ENCODE results near the gene ARHGEF16. TPM values are rescaled to one million over a fixed set of nuclear protein-coding genes. Genes with fewer than 3 reads are reported as not detected.

ARHGEF16 gene
- total RNA-seq, 1 experiment from 2014 or later, result 17.2 TPM

DNA sequence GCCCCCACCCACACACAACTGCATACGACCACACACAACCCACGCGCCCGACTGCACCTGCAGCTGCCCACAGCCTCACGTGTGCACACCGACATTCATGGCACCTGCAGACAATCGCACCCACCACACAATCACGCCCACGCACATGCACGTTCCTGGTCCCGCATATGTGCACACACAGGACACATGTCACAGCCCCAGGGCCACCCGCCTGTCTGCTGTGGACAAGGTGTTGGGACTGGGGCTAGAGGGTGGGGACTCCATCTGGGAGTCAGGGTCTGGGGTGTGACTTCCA, 56.4 kb downstream of the ARHGEF16 start:
- peaks cover 3% of the 10 kb centered on the region; the same call in 1 of the 2 replicates for H3K36me3 Mint-ChIP-seq
- H3K4me3 Mint-ChIP-seq, result no peak overlapping the region
- no peaks in the 10 kb centered on the region for H3K27me3 Mint-ChIP-seq (ENCODE audit: low read depth)
- ChIA-PET CTCF (no interaction called here), POLR2A (no interaction called here)
- ATAC-seq (no peak), DNase-seq (ENCODE audit: low spot score) (no peak)
- H3K27ac Mint-ChIP-seq, result no peak overlapping the region
- H3K9me3 Mint-ChIP-seq, result no peaks in the 10 kb centered on the region
- no peaks in the 10 kb centered on the region for H3K4me1 Mint-ChIP-seq
- TF ChIP-seq ZNF121 (CRISPR knock-in tag; IDR thresholded peaks at IDR 0.05), result no peak
- TF ChIP-seq ZNF219 (CRISPR knock-in tag; IDR thresholded peaks at IDR 0.05; ENCODE audit: borderline replicate concordance), result no peak
- TF ChIP-seq, protein P1, sequence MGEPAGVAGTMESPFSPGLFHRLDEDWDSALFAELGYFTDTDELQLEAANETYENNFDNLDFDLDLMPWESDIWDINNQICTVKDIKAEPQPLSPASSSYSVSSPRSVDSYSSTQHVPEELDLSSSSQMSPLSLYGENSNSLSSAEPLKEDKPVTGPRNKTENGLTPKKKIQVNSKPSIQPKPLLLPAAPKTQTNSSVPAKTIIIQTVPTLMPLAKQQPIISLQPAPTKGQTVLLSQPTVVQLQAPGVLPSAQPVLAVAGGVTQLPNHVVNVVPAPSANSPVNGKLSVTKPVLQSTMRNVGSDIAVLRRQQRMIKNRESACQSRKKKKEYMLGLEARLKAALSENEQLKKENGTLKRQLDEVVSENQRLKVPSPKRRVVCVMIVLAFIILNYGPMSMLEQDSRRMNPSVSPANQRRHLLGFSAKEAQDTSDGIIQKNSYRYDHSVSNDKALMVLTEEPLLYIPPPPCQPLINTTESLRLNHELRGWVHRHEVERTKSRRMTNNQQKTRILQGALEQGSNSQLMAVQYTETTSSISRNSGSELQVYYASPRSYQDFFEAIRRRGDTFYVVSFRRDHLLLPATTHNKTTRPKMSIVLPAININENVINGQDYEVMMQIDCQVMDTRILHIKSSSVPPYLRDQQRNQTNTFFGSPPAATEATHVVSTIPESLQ (CRISPR knock-in tag; IDR thresholded peaks at IDR 0.05), result no peak
- TF ChIP-seq, protein P2, sequence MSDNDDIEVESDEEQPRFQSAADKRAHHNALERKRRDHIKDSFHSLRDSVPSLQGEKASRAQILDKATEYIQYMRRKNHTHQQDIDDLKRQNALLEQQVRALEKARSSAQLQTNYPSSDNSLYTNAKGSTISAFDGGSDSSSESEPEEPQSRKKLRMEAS (CRISPR knock-in tag; IDR thresholded peaks at IDR 0.05), result no peak
- TF ChIP-seq FOXK1 (CRISPR knock-in tag; IDR thresholded peaks at IDR 0.05), result no peak
- no peak for TF ChIP-seq CREM (CRISPR knock-in tag; IDR thresholded peaks at IDR 0.05)
- TF ChIP-seq NFE2L1 (CRISPR knock-in tag; IDR thresholded peaks at IDR 0.05), result no peak
- TF ChIP-seq ZNF263 (CRISPR knock-in tag; IDR thresholded peaks at IDR 0.05; ENCODE audit: low read depth), result no peak
- TF ChIP-seq GTF2I (CRISPR knock-in tag; conservative IDR thresholded peaks at IDR 0.05), result no peak
- no peak for TF ChIP-seq CREB1 (CRISPR knock-in tag; IDR thresholded peaks at IDR 0.05)
- TF ChIP-seq PRRX2 (CRISPR knock-in tag; IDR thresholded peaks at IDR 0.05), result no peak
- no peak for TF ChIP-seq MYBL2 (CRISPR knock-in tag; IDR thresholded peaks at IDR 0.05)
- no peak for TF ChIP-seq FOXP1 (CRISPR knock-in tag; IDR thresholded peaks at IDR 0.05; ENCODE audit: borderline replicate concordance)
- no peak for TF ChIP-seq ZNF671 (CRISPR knock-in tag; IDR thresholded peaks at IDR 0.05)
- TF ChIP-seq, protein P3, sequence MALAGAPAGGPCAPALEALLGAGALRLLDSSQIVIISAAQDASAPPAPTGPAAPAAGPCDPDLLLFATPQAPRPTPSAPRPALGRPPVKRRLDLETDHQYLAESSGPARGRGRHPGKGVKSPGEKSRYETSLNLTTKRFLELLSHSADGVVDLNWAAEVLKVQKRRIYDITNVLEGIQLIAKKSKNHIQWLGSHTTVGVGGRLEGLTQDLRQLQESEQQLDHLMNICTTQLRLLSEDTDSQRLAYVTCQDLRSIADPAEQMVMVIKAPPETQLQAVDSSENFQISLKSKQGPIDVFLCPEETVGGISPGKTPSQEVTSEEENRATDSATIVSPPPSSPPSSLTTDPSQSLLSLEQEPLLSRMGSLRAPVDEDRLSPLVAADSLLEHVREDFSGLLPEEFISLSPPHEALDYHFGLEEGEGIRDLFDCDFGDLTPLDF (CRISPR knock-in tag; IDR thresholded peaks at IDR 0.05), result no peak

DNA sequence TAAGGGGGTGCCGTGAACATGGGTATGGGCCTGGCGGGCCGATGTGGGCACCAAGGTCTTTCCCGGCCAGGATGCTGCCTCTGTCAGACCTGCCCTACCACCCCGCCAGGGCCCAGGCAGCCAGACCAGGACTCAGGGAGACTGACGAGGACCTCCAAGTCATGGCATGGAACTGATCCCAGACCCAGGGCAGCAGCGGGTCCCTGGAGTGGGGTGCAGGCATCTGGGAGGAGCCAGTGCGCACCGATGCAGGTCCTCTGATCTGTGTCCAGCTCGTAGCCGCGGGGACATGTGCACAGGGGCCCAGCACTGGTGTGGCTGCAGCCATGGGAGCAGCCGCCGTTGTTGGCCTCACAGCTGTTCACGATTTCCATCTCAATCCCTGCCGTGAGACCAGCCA, 56.8 kb downstream of the ARHGEF16 start:
- DNase-seq (ENCODE audit: low spot score), result no peak
- POLR2A ChIA-PET, result no interaction called here
- H3K9me3 Mint-ChIP-seq, result no peaks in the 10 kb centered on the region
- CTCF ChIA-PET, result no interaction called here
- no peak overlapping the region for H3K27ac Mint-ChIP-seq
- peaks cover 3% of the 10 kb centered on the region; the same call in 1 of the 2 replicates for H3K36me3 Mint-ChIP-seq
- H3K27me3 Mint-ChIP-seq (ENCODE audit: low read depth), result no peaks in the 10 kb centered on the region
- no peaks in the 10 kb centered on the region for H3K4me1 Mint-ChIP-seq
- no peak overlapping the region for H3K4me3 Mint-ChIP-seq
- no peak for TF ChIP-seq SMAD3 (CRISPR knock-in tag; IDR thresholded peaks at IDR 0.05; ENCODE audit: borderline replicate concordance)
- TF ChIP-seq ZNF671 (CRISPR knock-in tag; IDR thresholded peaks at IDR 0.05), result no peak
- TF ChIP-seq ETV6 (CRISPR knock-in tag; IDR thresholded peaks at IDR 0.05), result no peak
- TF ChIP-seq ZNF219 (CRISPR knock-in tag; IDR thresholded peaks at IDR 0.05; ENCODE audit: borderline replicate concordance), result no peak
- TF ChIP-seq, protein P4, sequence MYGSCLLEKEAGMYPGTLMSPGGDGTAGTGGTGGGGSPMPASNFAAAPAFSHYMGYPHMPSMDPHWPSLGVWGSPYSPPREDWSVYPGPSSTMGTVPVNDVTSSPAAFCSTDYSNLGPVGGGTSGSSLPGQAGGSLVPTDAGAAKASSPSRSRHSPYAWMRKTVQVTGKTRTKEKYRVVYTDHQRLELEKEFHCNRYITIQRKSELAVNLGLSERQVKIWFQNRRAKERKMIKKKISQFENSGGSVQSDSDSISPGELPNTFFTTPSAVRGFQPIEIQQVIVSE (CRISPR knock-in tag; IDR thresholded peaks at IDR 0.05; ENCODE audit: borderline replicate concordance), result no peak
- no peak for TF ChIP-seq FOXK1 (CRISPR knock-in tag; IDR thresholded peaks at IDR 0.05)
- TF ChIP-seq ELF4 (CRISPR knock-in tag; IDR thresholded peaks at IDR 0.05; ENCODE audit: low read depth), result no peak
- no peak for ATAC-seq

DNA sequence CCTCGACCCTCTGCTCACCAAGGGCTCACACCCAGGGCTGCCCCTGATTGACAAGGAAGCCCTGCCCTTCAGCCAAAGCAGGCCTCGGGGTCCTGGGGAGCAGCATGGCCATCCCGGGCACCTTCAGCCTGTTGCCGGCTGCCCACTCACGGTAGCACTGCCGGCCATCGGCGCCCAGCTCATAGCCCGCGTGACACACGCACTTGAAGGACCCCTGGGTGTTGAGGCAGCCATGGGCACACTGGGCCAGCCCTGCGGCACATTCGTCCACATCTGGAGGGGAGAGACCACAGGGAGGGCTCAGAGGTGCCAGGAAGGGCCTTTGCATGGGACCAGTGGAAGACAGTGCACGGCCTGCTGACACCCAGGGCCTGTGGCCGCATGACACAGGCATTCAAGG, 57.4 kb downstream of the ARHGEF16 start:
- Mint-ChIP-seq H3K9me3 (no peaks in the 10 kb centered on the region), H3K36me3 (peaks cover 3% of the 10 kb centered on the region; the same call in 1 of the 2 replicates), H3K27me3 (ENCODE audit: low read depth) (no peaks in the 10 kb centered on the region), H3K4me3 (no peak overlapping the region), H3K4me1 (no peaks in the 10 kb centered on the region), H3K27ac (no peak overlapping the region)
- no peak for TF ChIP-seq CREM (CRISPR knock-in tag; IDR thresholded peaks at IDR 0.05)
- TF ChIP-seq FOXP1 (CRISPR knock-in tag; IDR thresholded peaks at IDR 0.05; ENCODE audit: borderline replicate concordance), result no peak
- TF ChIP-seq ZNF138 (CRISPR knock-in tag; conservative IDR thresholded peaks at IDR 0.05), result no peak
- no peak for TF ChIP-seq RELA (CRISPR knock-in tag; IDR thresholded peaks at IDR 0.05; ENCODE audit: borderline replicate concordance)
- no peak for TF ChIP-seq ZNF416 (CRISPR knock-in tag; IDR thresholded peaks at IDR 0.05)
- no peak for TF ChIP-seq TEAD1 (CRISPR knock-in tag; IDR thresholded peaks at IDR 0.05)
- TF ChIP-seq, protein P5, sequence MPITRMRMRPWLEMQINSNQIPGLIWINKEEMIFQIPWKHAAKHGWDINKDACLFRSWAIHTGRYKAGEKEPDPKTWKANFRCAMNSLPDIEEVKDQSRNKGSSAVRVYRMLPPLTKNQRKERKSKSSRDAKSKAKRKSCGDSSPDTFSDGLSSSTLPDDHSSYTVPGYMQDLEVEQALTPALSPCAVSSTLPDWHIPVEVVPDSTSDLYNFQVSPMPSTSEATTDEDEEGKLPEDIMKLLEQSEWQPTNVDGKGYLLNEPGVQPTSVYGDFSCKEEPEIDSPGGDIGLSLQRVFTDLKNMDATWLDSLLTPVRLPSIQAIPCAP (CRISPR knock-in tag; IDR thresholded peaks at IDR 0.05), result no peak
- TF ChIP-seq NR1H2 (CRISPR knock-in tag; IDR thresholded peaks at IDR 0.05), result no peak
- TF ChIP-seq MXD4 (CRISPR knock-in tag; IDR thresholded peaks at IDR 0.05; ENCODE audit: borderline replicate concordance), result no peak
- ChIA-PET CTCF (no interaction called here), POLR2A (no interaction called here)
- DNase-seq (ENCODE audit: low spot score) (no peak), ATAC-seq (no peak)

Measured in WTC11 (cell line).